SK-N-SH (cell line): ENCODE data around the gene PDE6B. TPM values are rescaled to one million over a fixed set of nuclear protein-coding genes. Genes with fewer than 3 reads are reported as not detected.

ENCODE experiments used
- CTCF ChIA-PET: fragments of 300-600, 350-600 bp; formaldehyde crosslinking; extraction: SDS; loops from one replicate; lab custom pipeline; 2021; lab: Yijun Ruan, JAX
- POLR2A ChIA-PET: fragments of 350-600 bp; sonication (Branson Sonifier 250); formaldehyde crosslinking; extraction: SDS; loops from one replicate; lab custom pipeline; 2020; ENCODE audit warnings: antibody characterized with exemption, inconsistent platforms; lab: Yijun Ruan, JAX
- DNase-seq: peaks from one replicate; pipeline ENCODE4 v3.0.0; 2012
- H2AFZ ChIP-seq: fragments of 200-600 bp; sonication (generic); 2 replicates; pipeline ENCODE4 v1.8.1; 2016; ENCODE audit warnings: antibody characterized with exemption, mild to moderate bottlenecking, low read depth
- H3F3A ChIP-seq: fragments of 200-600 bp; sonication (generic); replicated peaks from 2 replicates; pipeline ENCODE3; 2016; ENCODE audit warnings: antibody characterized with exemption, mild to moderate bottlenecking; ENCODE audit not compliant: insufficient read depth
- H3K27ac ChIP-seq, 2 experiments: fragments of 200-500 bp in 1 of 2; fragments of 200-600 bp in 1 of 2; sonication (Bioruptor generic) in 1 of 2; sonication (generic), shearing (Covaris generic) in 1 of 2; 2 replicates each; pipeline versions ENCODE4 v1.5.1 to v1.6.1; 2014 to 2016; ENCODE audit warnings: low read depth in 2 of 2, inconsistent platforms in 1 of 2, low read length in 1 of 2, mild to moderate bottlenecking in 1 of 2, mixed read lengths in 1 of 2
- H3K27me3 ChIP-seq: fragments of 200-600 bp; sonication (generic), shearing (Covaris generic); 2 replicates; pipeline ENCODE4 v1.6.1; 2016; ENCODE audit warnings: mixed run types; ENCODE audit not compliant: insufficient read depth
- H3K36me3 ChIP-seq, 2 experiments: fragments of 200-500 bp in 1 of 2; fragments of 200-600 bp in 1 of 2; sonication (Bioruptor generic) in 1 of 2; sonication (generic) in 1 of 2; replicated peaks in 1 of 2; 2 replicates each; pipeline versions ENCODE3 to v1.5.1; 2014 to 2016; ENCODE audit warnings: low read length in 1 of 2, mild to moderate bottlenecking in 1 of 2; ENCODE audit not compliant: insufficient read depth in 2 of 2, control insufficient read depth in 1 of 2
- H3K4me1 ChIP-seq, 2 experiments: fragments of 200-500 bp in 1 of 2; fragments of 200-600 bp in 1 of 2; sonication (Bioruptor generic) in 1 of 2; sonication (generic), shearing (Covaris generic) in 1 of 2; 2 replicates each; pipeline versions ENCODE4 v1.5.1 to v1.6.1; 2014 to 2016; ENCODE audit warnings: low read depth in 1 of 2, low read length in 1 of 2, mixed run types in 1 of 2; ENCODE audit not compliant: insufficient read depth in 2 of 2, control insufficient read depth in 1 of 2
- H3K4me2 ChIP-seq: fragments of 200-600 bp; sonication (generic), shearing (Covaris generic); 2 replicates; pipeline ENCODE4 v1.6.1; 2017; ENCODE audit warnings: mixed run types
- H3K4me3 ChIP-seq, 2 experiments: fragments of 200-500 bp in 1 of 2; fragments of 200-600 bp in 1 of 2; sonication (Bioruptor generic) in 1 of 2; sonication (generic), shearing (Covaris generic) in 1 of 2; 2 replicates each; pipeline versions ENCODE4 v1.5.1 to v1.8.1; 2014 to 2016; ENCODE audit warnings: low read depth in 2 of 2, inconsistent platforms in 1 of 2, low read length in 1 of 2, mild to moderate bottlenecking in 1 of 2, mixed read lengths in 1 of 2, moderate library complexity in 1 of 2
- H3K79me2 ChIP-seq: fragments of 200-600 bp; sonication (generic); 2 replicates; pipeline ENCODE4 v1.8.1; 2017; ENCODE audit warnings: mild to moderate bottlenecking; ENCODE audit not compliant: insufficient read depth
- H3K9ac ChIP-seq: fragments of 200-600 bp; sonication (generic); 2 replicates; pipeline ENCODE4 v1.6.1; 2017; ENCODE audit warnings: mixed run types
- H3K9me2 ChIP-seq: fragments of 200-600 bp; sonication (generic); 2 replicates; pipeline ENCODE4 v1.6.1; 2017; ENCODE audit warnings: mixed run types
- H3K9me3 ChIP-seq: fragments of 200-600 bp; sonication (generic); 2 replicates; pipeline ENCODE4 v1.6.1; 2017; ENCODE audit warnings: mixed run types, mild to moderate bottlenecking, moderate library complexity
- H4K20me1 ChIP-seq: fragments of 200-600 bp; sonication (generic); 2 replicates; pipeline ENCODE4 v1.6.1; 2017; ENCODE audit warnings: mild to moderate bottlenecking, mixed run types; ENCODE audit not compliant: insufficient read depth
- CHD2 ChIP-seq: fragments of 150-350 bp; IDR thresholded peaks from 2 replicates; pipeline ENCODE4 v1.6.1; 2018; ENCODE audit warnings: low read length; ENCODE audit not compliant: partially characterized antibody
- CTCF ChIP-seq: fragments of 200-600 bp; sonication (generic); IDR thresholded peaks from 2 replicates; pipeline ENCODE4 v1.6.1; 2017; ENCODE audit warnings: antibody characterized with exemption, mild to moderate bottlenecking, moderate library complexity
- ELF1 ChIP-seq: IDR thresholded peaks from 2 replicates; pipeline ENCODE4 v1.4.0; 2012
- FOXM1 ChIP-seq: IDR thresholded peaks from 2 replicates; pipeline ENCODE4 v1.4.0; 2012; ENCODE audit warnings: low read depth, mild to moderate bottlenecking
- GATA2 ChIP-seq: sonication (generic); formaldehyde crosslinking; IDR thresholded peaks from 2 replicates; pipeline ENCODE4 v1.5.0; 2020; ENCODE audit warnings: mild to moderate bottlenecking, missing genetic modification reagents
- IRF3 ChIP-seq: fragments of 150-350 bp; IDR thresholded peaks from 2 replicates; pipeline ENCODE4 v1.6.1; 2016; ENCODE audit warnings: mild to moderate bottlenecking, low read depth, low read length
- NFIC ChIP-seq: IDR thresholded peaks from 2 replicates; pipeline ENCODE4 v1.4.0; 2012; ENCODE audit warnings: borderline replicate concordance
- NRF1 ChIP-seq: IDR thresholded peaks from 2 replicates; pipeline ENCODE4 v1.6.1; 2012; ENCODE audit warnings: low read depth, mild to moderate bottlenecking, low read length
- POLR2AphosphoS5 ChIP-seq: IDR thresholded peaks from 2 replicates; pipeline ENCODE4 v1.6.1; 2012; ENCODE audit warnings: low read depth, low read length
- RCOR1 ChIP-seq: fragments of 150-350 bp; IDR thresholded peaks from 2 replicates; pipeline ENCODE4 v1.6.1; 2017; ENCODE audit warnings: antibody characterized with exemption, low read length
- REST ChIP-seq: IDR thresholded peaks from 2 replicates; pipeline ENCODE4 v1.6.1; 2012; ENCODE audit warnings: mild to moderate bottlenecking, low read depth, low read length, moderate library complexity
- RFX5 ChIP-seq: IDR thresholded peaks from 2 replicates; pipeline ENCODE4 v1.6.1; 2012; ENCODE audit warnings: mild to moderate bottlenecking, improper control_type of control experiment, low read length
- SIN3A ChIP-seq: IDR thresholded peaks from 2 replicates; pipeline ENCODE4 v1.6.1; 2012; ENCODE audit warnings: low read depth, mild to moderate bottlenecking, low read length, moderate library complexity, borderline replicate concordance
- SMC3 ChIP-seq: IDR thresholded peaks from 2 replicates; pipeline ENCODE4 v1.6.1; 2012; ENCODE audit warnings: low read depth, low read length, improper control_type of control experiment
- TCF12 ChIP-seq: IDR thresholded peaks from 2 replicates; pipeline ENCODE4 v1.4.0; 2012
- TEAD4 ChIP-seq: IDR thresholded peaks from 2 replicates; pipeline ENCODE4 v1.4.0; 2012; ENCODE audit warnings: mild to moderate bottlenecking, borderline replicate concordance; ENCODE audit not compliant: insufficient read depth
- ZBTB33 ChIP-seq: IDR thresholded peaks from 2 replicates; pipeline ENCODE4 v1.4.0; 2012; ENCODE audit warnings: low read depth, borderline replicate concordance
- WGBS: methylation state at CpG from one replicate; pipeline ENCODE4 v1.1.6; 2017; ENCODE audit warnings: low lambda C conversion rate; 5-methylcytosine and 5-hydroxymethylcytosine counted together
- polyA plus RNA-seq, 3 experiments: library from polyadenylated mRNA; depleted of rRNA; stranded (reverse); fragments of >200 nt; gene quantifications; 2 replicates each; pipeline ENCODE4 v1.2.3, GENCODE V29; 2012

PDE6B gene
- polyA plus RNA-seq, 1 of the 3 experiments (the other 2 are of a cell fraction): 1.2 TPM

- H3F3A ChIP-seq: peaks cover 2% of the 10 kb centered on the region
- H3K4me2 ChIP-seq: no peak overlapping the region
- no peak for DNase-seq
- no peaks in the 10 kb centered on the region for H3K27me3 ChIP-seq
- H3K36me3 ChIP-seq: no peaks in the 10 kb centered on the region
- H3K79me2 ChIP-seq: peaks cover 25% of the 10 kb centered on the region
- ChIA-PET CTCF (interaction anchor here (0.7 to 2.4 kb wide), 3 partner anchors 19 to 39 kb away, joined by 3 to 8 read pairs (median 4); partner anchors contain the start of gene ATP5ME), POLR2A (interaction anchor here (1.4 kb wide), 1 partner anchor 17 kb away, joined by 3 read pairs; no protein-coding TSS in a partner anchor)
- H3K4me1 ChIP-seq: peaks cover 0 to 13% of the 10 kb centered on the region in 2 experiments; a peak in 1 of 4 replicates
- WGBS: 65% methylated on average over 6 of the region's 10 CpGs
- H3K27ac ChIP-seq: no peak overlapping the region
- no peak for TF ChIP-seq SIN3A
- no peak for TF ChIP-seq RCOR1
- no peak for TF ChIP-seq ELF1
- TF ChIP-seq GATA2: no peak
- no peak for TF ChIP-seq CTCF
- TF ChIP-seq IRF3: no peak
- no peak for TF ChIP-seq REST
- TF ChIP-seq POLR2AphosphoS5: no peak
- no peak for TF ChIP-seq FOXM1
- TF ChIP-seq RFX5: no peak
- no peak for TF ChIP-seq ZBTB33
- TF ChIP-seq TEAD4: no peak
- no peak for TF ChIP-seq CHD2
- TF ChIP-seq NFIC: no peak
- no peak for TF ChIP-seq NRF1
- TF ChIP-seq SMC3: no peak
- TF ChIP-seq TCF12: no peak
- H3K9me2 ChIP-seq: no peaks in the 10 kb centered on the region
- no peak overlapping the region for H2AFZ ChIP-seq
- no peak overlapping the region for H3K9ac ChIP-seq
- peaks cover 13% of the 10 kb centered on the region for H4K20me1 ChIP-seq
- no peaks in the 10 kb centered on the region for H3K9me3 ChIP-seq
- no peak overlapping the region for H3K4me3 ChIP-seq
Measured at GRCh38 chr4:703336-704197, 78.2 kb downstream of the PDE6B start.
